HG02623 (cell line): ENCODE data around the gene MCFD2.

Experiments
- ATAC-seq: cut with Tn5 transposase; IDR thresholded peaks from one replicate; pipeline ENCODE4 v1.9.1; 2021; ENCODE audit warnings: moderate library complexity; ENCODE audit not compliant: unreplicated experiment

The MCFD2 gene

GRCh38 chr2:46852598-46852997 lies 63.0 kb downstream of the MCFD2 start:
- ATAC-seq = no peak

DNA sequence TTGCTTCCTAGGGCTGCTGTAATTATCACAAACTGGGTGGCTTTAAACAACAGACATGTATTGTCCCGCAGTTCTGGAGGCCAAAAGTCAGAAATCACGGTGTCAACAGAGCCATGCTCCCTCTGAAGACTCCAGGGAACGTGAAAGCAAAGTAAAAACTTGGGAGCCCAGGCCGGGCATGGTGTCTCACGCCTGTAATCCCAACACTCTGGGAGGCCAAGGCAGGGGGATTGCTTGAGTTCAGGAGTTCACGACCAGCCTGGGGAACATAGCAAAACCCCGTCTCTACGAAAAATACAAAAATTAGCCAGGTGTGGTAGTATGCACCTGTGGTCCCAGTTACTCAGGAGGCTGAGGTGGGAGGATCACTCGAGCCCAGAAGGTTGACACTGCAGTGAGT lies 63.5 kb downstream of the MCFD2 start:
- ATAC-seq = no peak
